Smooth muscle cell (in vitro differentiated cells): Measurements from ENCODE around the gene SPHK1. TPM values are rescaled to one million over a fixed set of nuclear protein-coding genes. Genes with fewer than 3 reads are reported as not detected.

Source experiments
- DNase-seq: peaks from one replicate; lab custom pipeline; 2025; ENCODE audit not compliant: unreplicated experiment; lab: John Stamatoyannopoulos, UW
- H2AFZ ChIP-seq: fragments of 200-600 bp; sonication (generic); 2 replicates; pipeline ENCODE4 v1.6.0; 2016; ENCODE audit warnings: antibody characterized with exemption, low read depth, mild to moderate bottlenecking
- H3F3A ChIP-seq: fragments of 200-600 bp; sonication (generic); 2 replicates; pipeline ENCODE4 v1.6.0; 2017; ENCODE audit warnings: antibody characterized with exemption, low read depth
- H3K27ac ChIP-seq: fragments of 200-600 bp; sonication (generic); 2 replicates; pipeline ENCODE4 v1.5.1; 2016; ENCODE audit warnings: low read depth, mild to moderate bottlenecking
- H3K27me3 ChIP-seq: fragments of 200-600 bp; sonication (generic); 2 replicates; pipeline ENCODE4 v1.6.1; 2016; ENCODE audit warnings: low read depth, mild to moderate bottlenecking
- H3K36me3 ChIP-seq: fragments of 200-600 bp; sonication (generic); 2 replicates; pipeline ENCODE4 v1.5.1; 2016; ENCODE audit warnings: low read depth
- H3K4me1 ChIP-seq: fragments of 200-600 bp; sonication (generic); 2 replicates; pipeline ENCODE4 v1.5.1; 2016; ENCODE audit warnings: low read depth
- H3K4me2 ChIP-seq: fragments of 200-600 bp; sonication (generic); 2 replicates; pipeline ENCODE4 v1.6.0; 2016; ENCODE audit warnings: mild to moderate bottlenecking
- H3K4me3 ChIP-seq: fragments of 200-600 bp; sonication (generic); 2 replicates; pipeline ENCODE4 v1.5.1; 2016; ENCODE audit warnings: mild to moderate bottlenecking
- H3K79me2 ChIP-seq: fragments of 200-600 bp; sonication (generic); 2 replicates; pipeline ENCODE4 v1.6.0; 2016; ENCODE audit warnings: low read depth, mild to moderate bottlenecking
- H3K9ac ChIP-seq: fragments of 200-600 bp; sonication (generic); 2 replicates; pipeline ENCODE4 v1.6.0; 2016; ENCODE audit warnings: low read depth
- H3K9me3 ChIP-seq: fragments of 200-600 bp; sonication (generic); replicated peaks from 2 replicates; pipeline ENCODE4 v1.5.1; 2016; ENCODE audit warnings: low read depth
- H4K20me1 ChIP-seq: fragments of 200-600 bp; sonication (generic); 2 replicates; pipeline ENCODE4 v1.6.0; 2016; ENCODE audit warnings: low read depth
- WGBS: methylation state at CpG from one replicate; pipeline ENCODE4 v1.1.7; 2016; ENCODE audit warnings: low lambda C conversion rate; 5-methylcytosine and 5-hydroxymethylcytosine counted together
- polyA plus RNA-seq: library from polyadenylated mRNA; unstranded; fragments of >200 nt; fragmentation: Nextera tagmentation; extraction: Ambion mirVana; gene quantifications from 2 replicates; pipeline ENCODE4 v1.2.1, GENCODE V29; 2016
- total RNA-seq: library from RNA; depleted of rRNA; stranded (reverse); fragments of >200 nt; gene quantifications from 2 replicates; pipeline ENCODE4 v1.2.3, GENCODE V29; 2014
- TF ChIP-seq, protein P1 (sequence below): fragments of 200-600 bp; sonication (generic); IDR thresholded peaks from 2 replicates; pipeline ENCODE4 v1.5.1; 2017; ENCODE audit warnings: borderline replicate concordance, mild to moderate bottlenecking, antibody characterized with exemption; ENCODE audit not compliant: insufficient read depth, poor library complexity, severe bottlenecking

The SPHK1 gene
- total and polyA plus RNA-seq, 2 experiments from 2014 or later = 20.1 to 24.8 TPM

- Histone ChIP-seq H4K20me1 (no peaks in the 10 kb centered on the region), H3K36me3 (no peaks in the 10 kb centered on the region), H3K9ac (no peak overlapping the region), H3F3A (no peaks in the 10 kb centered on the region), H2AFZ (no peak overlapping the region), H3K9me3 (no peaks in the 10 kb centered on the region), H3K4me1 (peaks cover 13% of the 10 kb centered on the region), H3K27me3 (no peaks in the 10 kb centered on the region), H3K79me2 (no peaks in the 10 kb centered on the region), H3K4me3 (no peak overlapping the region), H3K27ac (no peak overlapping the region), H3K4me2 (no peak overlapping the region)
- no peak for DNase-seq
- 96% methylated on average over 21 of the region's 21 CpGs for WGBS
- TF ChIP-seq, protein P1, sequence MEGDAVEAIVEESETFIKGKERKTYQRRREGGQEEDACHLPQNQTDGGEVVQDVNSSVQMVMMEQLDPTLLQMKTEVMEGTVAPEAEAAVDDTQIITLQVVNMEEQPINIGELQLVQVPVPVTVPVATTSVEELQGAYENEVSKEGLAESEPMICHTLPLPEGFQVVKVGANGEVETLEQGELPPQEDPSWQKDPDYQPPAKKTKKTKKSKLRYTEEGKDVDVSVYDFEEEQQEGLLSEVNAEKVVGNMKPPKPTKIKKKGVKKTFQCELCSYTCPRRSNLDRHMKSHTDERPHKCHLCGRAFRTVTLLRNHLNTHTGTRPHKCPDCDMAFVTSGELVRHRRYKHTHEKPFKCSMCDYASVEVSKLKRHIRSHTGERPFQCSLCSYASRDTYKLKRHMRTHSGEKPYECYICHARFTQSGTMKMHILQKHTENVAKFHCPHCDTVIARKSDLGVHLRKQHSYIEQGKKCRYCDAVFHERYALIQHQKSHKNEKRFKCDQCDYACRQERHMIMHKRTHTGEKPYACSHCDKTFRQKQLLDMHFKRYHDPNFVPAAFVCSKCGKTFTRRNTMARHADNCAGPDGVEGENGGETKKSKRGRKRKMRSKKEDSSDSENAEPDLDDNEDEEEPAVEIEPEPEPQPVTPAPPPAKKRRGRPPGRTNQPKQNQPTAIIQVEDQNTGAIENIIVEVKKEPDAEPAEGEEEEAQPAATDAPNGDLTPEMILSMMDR = no peak
Measured at GRCh38 chr17:76379646-76380376, 4.6 kb upstream of the SPHK1 start.

GRCh38 chr17:76381633-76382350 lies 2.6 kb upstream of the SPHK1 start:
- H3K36me3 ChIP-seq = no peaks in the 10 kb centered on the region
- peaks cover 6% of the 10 kb centered on the region for H3F3A ChIP-seq
- peaks cover 10% of the 10 kb centered on the region for H4K20me1 ChIP-seq
- no peak for DNase-seq
- no peaks in the 10 kb centered on the region for H3K79me2 ChIP-seq
- H3K4me1 ChIP-seq = peaks cover 13% of the 10 kb centered on the region
- H3K27me3 ChIP-seq = no peaks in the 10 kb centered on the region
- H3K4me3 ChIP-seq = no peak overlapping the region
- no peaks in the 10 kb centered on the region for H3K9me3 ChIP-seq
- H3K4me2 ChIP-seq = peak overlapping the region; percentile 99
- TF ChIP-seq, protein P1 = no peak
- WGBS = 53% methylated on average over 17 of the region's 19 CpGs
- peak overlapping the region; percentile 90 for H3K9ac ChIP-seq
- H3K27ac ChIP-seq = peak overlapping the region; percentile 89
- H2AFZ ChIP-seq = no peak overlapping the region

DNA sequence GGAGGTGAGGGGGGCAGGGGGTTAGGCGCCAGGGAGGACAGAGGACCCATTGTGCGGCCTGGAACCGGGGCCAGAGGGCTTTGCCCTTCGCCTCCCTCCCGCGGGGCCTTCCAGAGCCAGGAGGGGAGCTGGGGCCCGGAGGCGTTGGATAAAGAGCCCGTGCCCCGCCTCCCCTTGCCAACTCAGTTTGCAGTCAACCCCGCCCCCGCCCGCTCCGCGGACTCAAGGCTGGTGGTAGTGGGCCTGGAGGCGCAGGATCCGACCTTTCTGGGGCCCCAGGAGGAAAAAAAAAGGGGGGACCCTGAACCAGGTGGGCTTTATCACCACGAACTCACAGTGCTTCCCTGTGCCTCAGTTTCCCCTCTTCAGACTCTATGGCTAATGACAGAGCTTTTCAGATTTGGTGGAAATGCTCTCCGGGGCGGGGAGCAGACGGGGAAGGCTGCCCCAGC lies 2.0 kb upstream of the SPHK1 start:
- Histone ChIP-seq H3K9me3 (no peaks in the 10 kb centered on the region), H4K20me1 (peaks cover 16% of the 10 kb centered on the region), H3K27me3 (no peaks in the 10 kb centered on the region), H3F3A (peaks cover 6% of the 10 kb centered on the region), H3K27ac (peak overlapping the region; percentile 89), H3K4me2 (peak overlapping the region; percentile 99), H3K4me3 (peak overlapping the region; percentile 84), H3K36me3 (no peaks in the 10 kb centered on the region), H3K4me1 (peaks cover 13% of the 10 kb centered on the region), H3K79me2 (no peaks in the 10 kb centered on the region), H3K9ac (peak overlapping the region; percentile 90), H2AFZ (peak overlapping the region; percentile 91)
- peak; percentile 47 for DNase-seq
- WGBS = 0% methylated on average over 15 of the region's 21 CpGs
- TF ChIP-seq, protein P1 = no peak
